Measurements from ENCODE around the gene CLCA2. TPM values are rescaled to one million over a fixed set of nuclear protein-coding genes. Genes with fewer than 3 reads are reported as not detected.

CLCA2 gene
- total and polyA plus RNA-seq, 2 of the 8 experiments (the other 6 are each of a cell fraction or from before 2014, with no cell fraction given): not detected

DNA sequence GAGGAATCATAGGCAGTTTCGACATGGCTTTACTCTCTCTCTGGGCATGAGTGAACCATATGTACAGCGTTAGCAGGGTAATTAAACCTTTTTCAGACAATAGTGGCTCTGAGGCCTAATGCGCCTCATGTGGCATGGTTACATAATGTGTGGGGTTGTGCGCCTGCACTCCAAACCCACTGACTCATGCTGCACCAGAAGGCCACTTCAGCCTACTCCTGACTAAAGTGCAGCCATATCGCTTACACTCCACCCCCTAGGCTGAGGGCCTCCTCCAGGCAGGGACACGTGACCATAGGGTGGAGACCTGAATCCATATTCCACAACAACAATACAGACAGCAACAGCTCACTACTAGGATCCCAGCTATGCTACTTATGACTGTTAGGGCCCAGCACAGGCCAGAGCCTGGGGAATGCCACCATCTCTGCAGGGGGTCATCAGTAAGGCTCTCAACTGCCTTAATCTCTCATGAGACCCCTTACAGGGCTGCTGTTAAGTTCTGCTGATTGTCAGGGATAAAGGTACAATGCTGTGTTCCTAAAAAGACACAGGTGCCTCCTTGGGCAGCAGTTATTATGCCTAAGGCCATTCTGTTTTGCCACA, 14.5 kb upstream of the CLCA2 start:
- TF ChIP-seq SP4 (IDR thresholded peaks at IDR 0.05; ENCODE audit: low read length) (no peak), ASH2L (IDR thresholded peaks at IDR 0.05; ENCODE audit: low read length) (no peak), PHF8 (conservative IDR thresholded peaks at IDR 0.05; ENCODE audit: low read depth, low read length) (no peak), CREB1 (IDR thresholded peaks at IDR 0.05) (no peak), HDAC6 (IDR thresholded peaks at IDR 0.05; ENCODE audit: low read depth, low read length) (no peak), SIX5 (IDR thresholded peaks at IDR 0.05; ENCODE audit: low read depth, low read length) (no peak), KDM4A (IDR thresholded peaks at IDR 0.05; ENCODE audit: low read depth, low read length, severe bottlenecking) (no peak), SIN3A (conservative IDR thresholded peaks at IDR 0.05 in 1 of 2, IDR thresholded peaks at IDR 0.05 in 1 of 2; ENCODE audit: low read depth in 1 of 2, low read length in 2 of 2) (no peak), FOSL1 (IDR thresholded peaks at IDR 0.05; ENCODE audit: insufficient read depth, low read depth, low read length) (no peak), TBP (IDR thresholded peaks at IDR 0.05; ENCODE audit: low read depth, low read length) (no peak)
- TF ChIP-seq, protein P1, sequence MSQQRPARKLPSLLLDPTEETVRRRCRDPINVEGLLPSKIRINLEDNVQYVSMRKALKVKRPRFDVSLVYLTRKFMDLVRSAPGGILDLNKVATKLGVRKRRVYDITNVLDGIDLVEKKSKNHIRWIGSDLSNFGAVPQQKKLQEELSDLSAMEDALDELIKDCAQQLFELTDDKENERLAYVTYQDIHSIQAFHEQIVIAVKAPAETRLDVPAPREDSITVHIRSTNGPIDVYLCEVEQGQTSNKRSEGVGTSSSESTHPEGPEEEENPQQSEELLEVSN (IDR thresholded peaks at IDR 0.05): no peak
- no peak overlapping the region for H3K14ac ChIP-seq (ENCODE audit: insufficient read length)
- DNase-seq (ENCODE audit: low read depth in 1 of 2, low spot score in 2 of 2): no peak

More for the DNA sequence above, 14.5 kb upstream of the CLCA2 start:
- Histone ChIP-seq H3K9ac (replicated peaks in 1 of 4; ENCODE audit: extremely low read depth in 1 of 4, low read depth in 3 of 4, low read length in 3 of 4) (no peak overlapping the region), H2AK5ac (ENCODE audit: low read depth, low read length) (no peak overlapping the region), H2BK12ac (ENCODE audit: low read depth, low read length) (no peak overlapping the region), H2BK20ac (ENCODE audit: low read length) (no peak overlapping the region), H3K23me2 (ENCODE audit: low read depth, low read length) (no peaks in the 10 kb centered on the region), H2BK15ac (ENCODE audit: low read length) (no peak overlapping the region), H4K5ac (ENCODE audit: insufficient read length, low read depth, low read length) (no peak overlapping the region), H2BK5ac (ENCODE audit: low read depth, low read length) (no peak overlapping the region), H2AFZ (ENCODE audit: low read length) (no peak overlapping the region), H3K36me3 (ENCODE audit: control insufficient read depth in 2 of 4, insufficient read depth in 4 of 4, low read length in 3 of 4) (no peaks in the 10 kb centered on the region), H3K27me3 (replicated peaks in 1 of 4; ENCODE audit: control insufficient read depth in 3 of 4, extremely low read depth in 1 of 4, insufficient read depth in 3 of 4, low read length in 3 of 4) (no peaks in the 10 kb centered on the region), H3K27ac (ENCODE audit: low read depth, low read length) (no peak overlapping the region), H3K18ac (ENCODE audit: extremely low read depth, low read length) (no peak overlapping the region; the same call in 1 of the 2 replicates), H2BK120ac (replicated peaks; ENCODE audit: low read depth, low read length) (no peak overlapping the region), H3K4ac (replicated peaks; ENCODE audit: insufficient read length, low read depth, low read length) (no peak overlapping the region), H3K4me3 (ENCODE audit: extremely low read depth in 1 of 4, insufficient read depth in 2 of 4, low read depth in 3 of 4, low read length in 4 of 4) (no peak overlapping the region), H4K91ac (replicated peaks; ENCODE audit: insufficient read length, low read length) (peak overlapping the region; percentile 55), H4K8ac (ENCODE audit: extremely low read depth, insufficient read depth, low read length) (no peak overlapping the region), H4K20me1 (replicated peaks in 1 of 2; ENCODE audit: control insufficient read depth in 1 of 2, insufficient read depth in 2 of 2, low read length in 2 of 2) (no peaks in the 10 kb centered on the region), H3K79me1 (ENCODE audit: low read depth, low read length) (no peaks in the 10 kb centered on the region; the same call in 1 of the 2 replicates), H3K4me2 (ENCODE audit: insufficient read depth in 1 of 2, low read depth in 2 of 2, low read length in 2 of 2) (no peak overlapping the region), H3K9me3 (ENCODE audit: insufficient read depth in 2 of 2, low read depth in 1 of 2, low read length in 1 of 2) (no peaks in the 10 kb centered on the region), H3K79me2 (ENCODE audit: control insufficient read depth in 1 of 2, insufficient read depth in 2 of 2, low read length in 2 of 2) (no peaks in the 10 kb centered on the region), H3K23ac (ENCODE audit: insufficient read length) (no peak overlapping the region), H3K56ac (replicated peaks; ENCODE audit: insufficient read length, low read depth, low read length) (no peak overlapping the region), H3K4me1 (replicated peaks in 1 of 4; ENCODE audit: control insufficient read depth in 3 of 4, insufficient read depth in 4 of 4, low read length in 3 of 4) (no peaks in the 10 kb centered on the region)
- ChIA-PET CTCF (ENCODE audit: partially characterized antibody) (interaction anchor here (0.9 to 1.5 kb wide), 5 partner anchors 9 to 233 kb away, joined by 3 to 5 read pairs (median 3); no protein-coding TSS in a partner anchor), POLR2A (ENCODE audit: partially characterized antibody) (interaction anchor here (0.8 kb wide), 1 partner anchor 13 kb away, joined by 3 read pairs; the partner anchor contains the start of gene ODF2L)
- FAIRE-seq: no peak
- 90% methylated on average over 6 of the region's 6 CpGs; no CpG with 5 or more reads in 1 of the 2 experiments for WGBS, 2 experiments (ENCODE audit: extremely low coverage in 1 of 2, insufficient coverage in 1 of 2, insufficient read length in 1 of 2, insufficient replicate concordance in 2 of 2, low coverage in 1 of 2, low lambda C conversion rate in 2 of 2, missing lambda C conversion rate in 1 of 2)

Data from H1 (cell line).